GM23338 (cell line): ENCODE data around the gene MAGEB3. TPM values are rescaled to one million over a fixed set of nuclear protein-coding genes. Genes with fewer than 3 reads are reported as not detected.

Source experiments
- ATAC-seq: fragments of 200-7000 bp; cut with Tn5 transposase; 3 replicates; pipeline ENCODE4 v1.9.1; 2020
- DNase-seq: peaks from one replicate; pipeline ENCODE4 v3.0.0-alpha.2; 2015; ENCODE audit warnings: low spot score
- H2AFZ ChIP-seq: fragments of 200-600 bp; sonication (generic); 2 replicates; pipeline ENCODE4 v1.8.0; 2016; ENCODE audit warnings: antibody characterized with exemption, mild to moderate bottlenecking, moderate library complexity
- H3F3A ChIP-seq: fragments of 200-600 bp; sonication (generic); replicated peaks from 2 replicates; pipeline ENCODE4 v1.8.0; 2017; ENCODE audit warnings: antibody characterized with exemption, mixed run types, low read depth
- H3K27ac ChIP-seq: fragments of 200-600 bp; sonication (generic); 2 replicates; pipeline ENCODE4 v1.6.1; 2016; ENCODE audit warnings: low read depth
- H3K27me3 ChIP-seq: fragments of 200-600 bp; sonication (generic); 2 replicates; pipeline ENCODE4 v1.8.0; 2016; ENCODE audit warnings: mild to moderate bottlenecking, mixed run types, moderate library complexity; ENCODE audit not compliant: insufficient read depth
- H3K36me3 ChIP-seq: fragments of 200-600 bp; sonication (generic); 2 replicates; pipeline ENCODE4 v1.8.0; 2016; ENCODE audit warnings: mild to moderate bottlenecking; ENCODE audit not compliant: insufficient read depth
- H3K4me1 ChIP-seq: fragments of 200-600 bp; sonication (generic); 2 replicates; pipeline ENCODE4 v1.8.0; 2016; ENCODE audit warnings: mild to moderate bottlenecking, moderate library complexity; ENCODE audit not compliant: insufficient read depth
- H3K4me2 ChIP-seq: fragments of 200-600 bp; sonication (generic); 2 replicates; pipeline ENCODE4 v1.7.1; 2017; ENCODE audit warnings: mixed run types
- H3K4me3 ChIP-seq: fragments of 200-600 bp; sonication (generic); 2 replicates; pipeline ENCODE4 v1.6.1; 2016; ENCODE audit warnings: mixed run types
- H3K79me2 ChIP-seq: fragments of 200-600 bp; sonication (generic); replicated peaks from 2 replicates; pipeline ENCODE4 v1.8.0; 2017; ENCODE audit warnings: mild to moderate bottlenecking; ENCODE audit not compliant: insufficient read depth
- H3K9me2 ChIP-seq: fragments of 200-600 bp; sonication (generic); 2 replicates; pipeline ENCODE4 v1.8.0; 2017; ENCODE audit not compliant: insufficient read depth
- H4K20me1 ChIP-seq: fragments of 200-600 bp; sonication (generic); replicated peaks from 2 replicates; pipeline ENCODE4 v1.8.0; 2017; ENCODE audit warnings: mild to moderate bottlenecking; ENCODE audit not compliant: insufficient read depth
- H3K27ac Mint-ChIP-seq: 2 replicates; pipeline ENCODE4 v1.8.0; 2020; ENCODE audit warnings: inconsistent platforms, mild to moderate bottlenecking, moderate library complexity, mixed read lengths
- H3K27me3 Mint-ChIP-seq: 3 replicates; pipeline ENCODE4 v1.8.0; 2022; ENCODE audit warnings: low read depth, mild to moderate bottlenecking, moderate library complexity, mixed read lengths, inconsistent platforms; ENCODE audit not compliant: insufficient read depth, poor library complexity
- H3K36me3 Mint-ChIP-seq: 3 replicates; pipeline ENCODE4 v1.8.0; 2021; ENCODE audit warnings: low read depth, mild to moderate bottlenecking, inconsistent platforms, moderate library complexity, mixed read lengths
- H3K4me1 Mint-ChIP-seq: 3 replicates; pipeline ENCODE4 v1.8.0; 2020; ENCODE audit warnings: mild to moderate bottlenecking, inconsistent platforms, mixed read lengths
- H3K4me3 Mint-ChIP-seq: 3 replicates; pipeline ENCODE4 v1.8.0; 2021; ENCODE audit warnings: moderate library complexity, mild to moderate bottlenecking, inconsistent platforms, mixed read lengths
- H3K9me3 Mint-ChIP-seq: 3 replicates; pipeline ENCODE4 v1.8.0; 2020; ENCODE audit warnings: moderate library complexity, mild to moderate bottlenecking, inconsistent platforms, mixed read lengths
- CREB1 ChIP-seq: fragments of 250-450 bp; sonication (Bioruptor Pico); IDR thresholded peaks from 2 replicates; pipeline ENCODE4 v1.5.0; 2020; ENCODE audit warnings: low read depth, mild to moderate bottlenecking, moderate library complexity
- EZH2 ChIP-seq: fragments of 200-600 bp; sonication (generic); IDR thresholded peaks from one replicate; pipeline ENCODE4 v1.8.0; 2017; ENCODE audit warnings: antibody characterized with exemption, mild to moderate bottlenecking, low read depth; ENCODE audit not compliant: unreplicated experiment
- EZH2phosphoT487 ChIP-seq: fragments of 200-600 bp; sonication (generic); IDR thresholded peaks from one replicate; pipeline ENCODE4 v1.8.1; 2018; ENCODE audit warnings: antibody characterized with exemption; ENCODE audit not compliant: unreplicated experiment
- JUNB ChIP-seq: IDR thresholded peaks from one replicate; pipeline ENCODE4 v1.6.1; 2016; ENCODE audit warnings: antibody characterized with exemption; ENCODE audit not compliant: unreplicated experiment
- NANOG ChIP-seq: IDR thresholded peaks from 2 replicates; pipeline ENCODE4 v1.6.1; 2016; ENCODE audit warnings: antibody characterized with exemption, borderline replicate concordance
- POLR2AphosphoS5 ChIP-seq: IDR thresholded peaks from 2 replicates; pipeline ENCODE4 v1.6.1; 2016; ENCODE audit warnings: antibody characterized with exemption, low read depth
- STAT1 ChIP-seq: IDR thresholded peaks from one replicate; pipeline ENCODE4 v1.6.1; 2016; ENCODE audit warnings: antibody characterized with exemption; ENCODE audit not compliant: unreplicated experiment
- polyA plus RNA-seq: library from polyadenylated mRNA; unstranded; fragments of >200 nt; fragmentation: Nextera tagmentation; extraction: Ambion mirVana; gene quantifications from 2 replicates; pipeline ENCODE4 v1.2.1, GENCODE V29; 2016
- total RNA-seq: library from RNA; depleted of rRNA; stranded (reverse); fragments of >200 nt; shearing (Covaris generic); gene quantifications from 2 replicates; pipeline ENCODE4 v1.2.3, GENCODE V29; 2014; rRNA removed
- TF ChIP-seq, protein P1 (sequence below): IDR thresholded peaks from one replicate; pipeline ENCODE4 v1.6.1; 2018; ENCODE audit warnings: antibody characterized with exemption; ENCODE audit not compliant: unreplicated experiment
- TF ChIP-seq, protein P2 (sequence below): IDR thresholded peaks from 2 replicates; pipeline ENCODE4 v1.6.1; 2016; ENCODE audit warnings: antibody characterized with exemption

MAGEB3 gene
- total and polyA plus RNA-seq, 2 experiments from 2014 or later = not detected

DNA sequence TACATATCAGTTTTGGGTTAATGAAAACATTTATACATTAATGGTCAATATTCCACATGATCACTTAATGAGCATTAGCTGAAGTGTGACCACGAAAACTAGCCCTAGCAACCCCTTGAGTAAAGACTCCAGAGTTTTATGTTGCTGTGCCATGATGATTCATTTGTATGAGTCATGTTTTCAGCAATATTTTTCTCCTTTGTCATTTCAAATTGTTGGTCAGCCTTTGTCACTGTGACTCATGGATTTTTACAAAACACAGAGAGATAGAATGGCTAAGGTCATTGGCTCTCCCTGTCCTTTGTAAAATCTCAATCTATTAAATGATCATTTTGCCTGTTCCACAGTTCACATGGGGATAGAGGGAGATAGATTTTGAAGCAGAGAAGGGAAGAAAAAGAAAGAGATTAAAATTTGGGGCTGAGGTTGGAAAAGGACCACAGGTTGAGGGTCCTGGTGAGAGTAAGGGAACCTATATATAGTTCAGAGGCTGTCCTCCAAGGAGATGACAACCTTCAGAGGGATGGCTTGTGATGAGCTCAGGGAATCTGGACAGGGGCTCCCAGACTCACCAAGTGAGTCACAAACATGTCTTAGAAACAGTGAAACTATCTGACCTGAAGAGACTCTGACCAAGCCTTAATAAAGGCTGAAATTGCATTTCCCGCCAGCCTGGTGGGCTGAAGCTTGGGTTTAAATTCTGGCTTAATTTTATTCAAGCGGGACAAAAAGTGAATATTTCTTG is 53.2 kb downstream of the MAGEB3 start:
- Histone ChIP-seq H3K36me3 (no peaks in the 10 kb centered on the region), H3K4me1 (no peaks in the 10 kb centered on the region), H3K79me2 (no peaks in the 10 kb centered on the region), H3K27ac (no peak overlapping the region), H4K20me1 (no peaks in the 10 kb centered on the region), H3K27me3 (no peaks in the 10 kb centered on the region), H2AFZ (no peak overlapping the region), H3K9me2 (no peaks in the 10 kb centered on the region), H3K4me3 (no peak overlapping the region), H3F3A (no peaks in the 10 kb centered on the region), H3K4me2 (no peak overlapping the region)
- Mint-ChIP-seq H3K27ac (no peak overlapping the region), H3K9me3 (no peaks in the 10 kb centered on the region), H3K36me3 (no peaks in the 10 kb centered on the region), H3K4me3 (no peak overlapping the region), H3K4me1 (no peaks in the 10 kb centered on the region), H3K27me3 (no peaks in the 10 kb centered on the region)
- TF ChIP-seq EZH2 (no peak), STAT1 (no peak), EZH2phosphoT487 (no peak), POLR2AphosphoS5 (no peak), NANOG (no peak), JUNB (no peak), CREB1 (CRISPR knock-in tag) (no peak)
- TF ChIP-seq, protein P1, sequence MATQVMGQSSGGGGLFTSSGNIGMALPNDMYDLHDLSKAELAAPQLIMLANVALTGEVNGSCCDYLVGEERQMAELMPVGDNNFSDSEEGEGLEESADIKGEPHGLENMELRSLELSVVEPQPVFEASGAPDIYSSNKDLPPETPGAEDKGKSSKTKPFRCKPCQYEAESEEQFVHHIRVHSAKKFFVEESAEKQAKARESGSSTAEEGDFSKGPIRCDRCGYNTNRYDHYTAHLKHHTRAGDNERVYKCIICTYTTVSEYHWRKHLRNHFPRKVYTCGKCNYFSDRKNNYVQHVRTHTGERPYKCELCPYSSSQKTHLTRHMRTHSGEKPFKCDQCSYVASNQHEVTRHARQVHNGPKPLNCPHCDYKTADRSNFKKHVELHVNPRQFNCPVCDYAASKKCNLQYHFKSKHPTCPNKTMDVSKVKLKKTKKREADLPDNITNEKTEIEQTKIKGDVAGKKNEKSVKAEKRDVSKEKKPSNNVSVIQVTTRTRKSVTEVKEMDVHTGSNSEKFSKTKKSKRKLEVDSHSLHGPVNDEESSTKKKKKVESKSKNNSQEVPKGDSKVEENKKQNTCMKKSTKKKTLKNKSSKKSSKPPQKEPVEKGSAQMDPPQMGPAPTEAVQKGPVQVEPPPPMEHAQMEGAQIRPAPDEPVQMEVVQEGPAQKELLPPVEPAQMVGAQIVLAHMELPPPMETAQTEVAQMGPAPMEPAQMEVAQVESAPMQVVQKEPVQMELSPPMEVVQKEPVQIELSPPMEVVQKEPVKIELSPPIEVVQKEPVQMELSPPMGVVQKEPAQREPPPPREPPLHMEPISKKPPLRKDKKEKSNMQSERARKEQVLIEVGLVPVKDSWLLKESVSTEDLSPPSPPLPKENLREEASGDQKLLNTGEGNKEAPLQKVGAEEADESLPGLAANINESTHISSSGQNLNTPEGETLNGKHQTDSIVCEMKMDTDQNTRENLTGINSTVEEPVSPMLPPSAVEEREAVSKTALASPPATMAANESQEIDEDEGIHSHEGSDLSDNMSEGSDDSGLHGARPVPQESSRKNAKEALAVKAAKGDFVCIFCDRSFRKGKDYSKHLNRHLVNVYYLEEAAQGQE = no peak
- TF ChIP-seq, protein P2, sequence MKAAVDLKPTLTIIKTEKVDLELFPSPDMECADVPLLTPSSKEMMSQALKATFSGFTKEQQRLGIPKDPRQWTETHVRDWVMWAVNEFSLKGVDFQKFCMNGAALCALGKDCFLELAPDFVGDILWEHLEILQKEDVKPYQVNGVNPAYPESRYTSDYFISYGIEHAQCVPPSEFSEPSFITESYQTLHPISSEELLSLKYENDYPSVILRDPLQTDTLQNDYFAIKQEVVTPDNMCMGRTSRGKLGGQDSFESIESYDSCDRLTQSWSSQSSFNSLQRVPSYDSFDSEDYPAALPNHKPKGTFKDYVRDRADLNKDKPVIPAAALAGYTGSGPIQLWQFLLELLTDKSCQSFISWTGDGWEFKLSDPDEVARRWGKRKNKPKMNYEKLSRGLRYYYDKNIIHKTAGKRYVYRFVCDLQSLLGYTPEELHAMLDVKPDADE = no peak
- no peak for ATAC-seq
- DNase-seq = peak; percentile 8

Other genes with a start within 250 kb of the MAGEB3 start
- gene MAGEB2, start 15.1 kb upstream of the MAGEB3 start, total RNA-seq = not detected in 2 replicates
- gene MAGEB2, start 15.1 kb upstream of the MAGEB3 start, polyA plus RNA-seq = 0.24 TPM in 1 of 2 replicates, not detected in the other
- not detected in 2 replicates for gene MAGEB4, start 11.3 kb downstream of the MAGEB3 start, total RNA-seq
- not detected in 2 replicates for gene MAGEB4, start 11.3 kb downstream of the MAGEB3 start, polyA plus RNA-seq
- not detected in 2 replicates for gene MAGEB1, start 16.5 kb downstream of the MAGEB3 start, total RNA-seq
- 0.15 TPM in 1 of 2 replicates, not detected in the other for gene MAGEB1, start 16.5 kb downstream of the MAGEB3 start, polyA plus RNA-seq
- gene NR0B1, start 78.7 kb downstream of the MAGEB3 start, total RNA-seq = 0.16 and 0.45 TPM in 2 replicates
- 0.26 and 0.63 TPM in 2 replicates for gene NR0B1, start 78.7 kb downstream of the MAGEB3 start, polyA plus RNA-seq